HG03575 (cell line): Measurements from ENCODE around the gene HMHB1.

ENCODE experiments used
- ATAC-seq: cut with Tn5 transposase; IDR thresholded peaks from one replicate; pipeline ENCODE4 v1.9.1; 2021; ENCODE audit not compliant: unreplicated experiment, insufficient number of reproducible peaks, low FRiP score; ENCODE audit errors: extremely low read depth

HMHB1 gene

DNA sequence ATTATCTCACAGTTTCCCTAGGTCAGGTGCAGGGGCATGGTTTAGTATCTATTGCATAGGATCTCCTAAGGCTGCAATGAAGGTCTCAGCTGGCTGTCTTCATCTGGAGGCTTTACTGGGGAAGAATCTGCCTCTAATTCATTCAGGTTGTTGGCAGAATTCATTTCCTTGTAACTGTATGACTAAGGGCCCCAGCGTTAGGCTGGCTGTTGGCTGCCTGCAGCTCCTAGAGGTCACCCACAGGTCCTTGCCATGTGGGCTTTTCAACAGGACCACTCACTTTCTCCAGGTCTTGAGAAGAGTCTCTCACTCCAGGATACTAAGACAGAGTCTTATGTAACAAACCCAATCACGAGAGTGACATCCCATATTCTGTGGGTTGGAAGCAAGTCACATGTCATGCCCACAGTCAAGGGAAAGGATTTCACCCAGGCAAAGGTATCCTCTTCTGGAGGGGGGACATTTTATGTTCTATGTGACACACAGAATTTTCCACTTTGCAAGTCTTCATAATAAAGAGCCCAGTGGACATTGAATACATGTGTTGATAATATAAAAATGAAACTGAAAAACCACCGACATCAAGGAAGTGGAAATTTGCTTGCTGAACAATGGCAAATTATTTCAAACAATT lies 38.2 kb downstream of the HMHB1 start:
- no peak for ATAC-seq

- no peak for ATAC-seq
Measured at GRCh38 chr5:143851383-143851782, 39.4 kb downstream of the HMHB1 start.

DNA sequence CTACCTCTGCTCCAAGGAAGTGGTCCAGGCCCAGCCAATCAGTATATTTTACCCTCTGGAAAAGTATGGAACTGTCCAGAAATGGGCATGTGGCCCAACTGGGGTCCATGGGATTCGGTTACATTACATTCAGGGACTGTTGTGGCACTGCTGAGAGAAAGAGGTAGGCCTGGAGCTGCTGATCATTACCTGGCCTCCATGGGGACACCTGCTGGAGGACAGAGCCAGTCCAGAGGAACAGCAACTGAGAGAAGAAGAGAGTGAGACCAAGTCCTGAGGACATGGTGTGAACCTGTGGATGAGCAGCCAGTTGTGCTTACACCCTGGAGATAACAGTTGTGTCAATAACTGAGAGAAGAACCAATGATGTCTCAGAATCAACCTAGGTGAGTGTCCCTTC lies 48.2 kb downstream of the HMHB1 start:
- no peak for ATAC-seq

GRCh38 chr5:143862271-143862670 lies 50.3 kb downstream of the HMHB1 start:
- no peak for ATAC-seq

DNA sequence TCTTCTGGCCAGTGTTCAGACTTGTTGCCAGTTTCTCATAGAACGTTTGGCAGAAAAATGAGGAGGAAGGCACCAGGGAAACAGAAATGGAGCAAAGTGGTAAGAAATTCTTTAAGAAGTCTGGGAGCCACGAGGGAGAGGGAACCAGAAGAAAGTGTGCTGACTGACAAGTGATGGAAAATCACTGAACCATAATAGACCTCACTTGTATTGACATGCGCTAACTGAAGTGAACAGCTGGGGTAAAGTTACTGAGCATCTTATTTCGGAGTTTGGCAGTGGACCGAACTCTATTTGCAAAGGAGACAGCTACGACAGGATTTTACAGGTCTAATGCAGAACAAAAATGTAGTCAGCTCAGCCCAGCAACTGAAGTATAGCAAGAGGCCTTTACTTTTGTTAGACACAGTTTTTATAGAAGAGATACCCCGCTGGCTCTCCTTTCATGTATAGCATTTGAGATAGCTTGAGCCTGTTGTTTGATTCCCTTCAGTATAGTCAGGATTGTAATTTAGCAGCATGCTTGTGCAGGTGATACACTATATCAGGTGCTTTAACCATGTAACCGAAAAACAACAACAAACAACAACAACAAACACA lies 53.6 kb downstream of the HMHB1 start:
- ATAC-seq: no peak
